Esophagus muscularis mucosa (tissue), 4 donors: ENCODE data around the gene ACER3. TPM values are rescaled to one million over a fixed set of nuclear protein-coding genes. Genes with fewer than 3 reads are reported as not detected.
A peak's percentile ranks its signal among the peaks of the same experiment; 100 is the strongest.

Experiments
- DNase-seq: peaks from one replicate; pipeline ENCODE4 v3.0.0-alpha.2; 2017; ENCODE audit errors: extremely low spot score
- H3K27ac ChIP-seq, 4 donors: fragments of 200-600 bp; sonication (generic); replicated peaks in 1 of 4; 1 replicate in 3 of 4; 2 replicates in 1 of 4; pipeline ENCODE4 v1.5.1; 2016 to 2019; ENCODE audit warnings: mild to moderate bottlenecking in 1 of 4
- H3K27me3 ChIP-seq, 4 donors: fragments of 200-600 bp; sonication (generic); one replicate each; pipeline versions ENCODE4 v1.5.1 to v1.6.0; 2016 to 2019
- H3K36me3 ChIP-seq, 4 donors: fragments of 200-600 bp; sonication (generic); one replicate each; pipeline ENCODE4 v1.5.1; 2016 to 2019
- H3K4me1 ChIP-seq, 4 donors: fragments of 200-600 bp; sonication (generic); one replicate each; pipeline ENCODE4 v1.5.1; 2016 to 2019
- H3K4me3 ChIP-seq, 4 donors: fragments of 200-600 bp; sonication (generic); 1 replicate in 2 of 4; 2 replicates in 2 of 4; pipeline ENCODE4 v1.5.1; 2016 to 2019; ENCODE audit warnings: mild to moderate bottlenecking in 4 of 4, moderate library complexity in 1 of 4
- H3K9me3 ChIP-seq, 4 donors: fragments of 200-600 bp; sonication (generic); 1 replicate in 3 of 4; 2 replicates in 1 of 4; pipeline ENCODE4 v1.5.1; 2016 to 2019
- EP300 ChIP-seq: sonication (generic); formaldehyde crosslinking; IDR thresholded peaks from one replicate; pipeline ENCODE4 v1.6.1; 2017; ENCODE audit warnings: antibody characterized with exemption
- POLR2A ChIP-seq: fragments of 450-650 bp; IDR thresholded peaks from one replicate; pipeline ENCODE4 v1.6.1; 2017; ENCODE audit warnings: antibody characterized with exemption, moderate library complexity, mild to moderate bottlenecking, low read depth
- POLR2AphosphoS5 ChIP-seq, 2 donors: sonication (generic); formaldehyde crosslinking; IDR thresholded peaks; one replicate each; pipeline ENCODE4 v1.6.1; 2017; ENCODE audit warnings: antibody characterized with exemption in 2 of 2
- WGBS: methylation state at CpG from one replicate; pipeline ENCODE4 v1.1.5; 2018; 5-methylcytosine and 5-hydroxymethylcytosine counted together
- intact Hi-C: fragments of 100-400 bp; cut with DNase I; formaldehyde crosslinking; loops from one replicate; pipeline ENCODE4 v1.15.1; 2023
- total RNA-seq, 4 donors: library from RNA; depleted of rRNA; stranded (reverse); fragments of >200 nt; gene quantifications; one replicate each; pipeline versions ENCODE4 v1.1.0 to v1.2.1, GENCODE V29; 2016
- TF ChIP-seq, protein P1 (sequence below), 3 experiments: fragments of 200-600 bp in 2 of 3; fragments of 450-650 bp in 1 of 3; sonication (generic) in 2 of 3; IDR thresholded peaks; one replicate each; pipeline ENCODE4 v1.5.1; 2017 to 2019; ENCODE audit warnings: antibody characterized with exemption in 3 of 3, mild to moderate bottlenecking in 2 of 3, moderate library complexity in 1 of 3

Gene ACER3
- total RNA-seq, 4 donors from 2014 or later, result 10.5 to 12.8 (median 11.2) TPM

GRCh38 chr11:77063407-77063806, 202.7 kb downstream of the ACER3 start:
- peaks cover 8 to 28% (median 25%) of the 10 kb centered on the region in 4 donors for H3K4me1 ChIP-seq
- H3K4me3 ChIP-seq, result no peak overlapping the region
- H3K9me3 ChIP-seq, result no peaks in the 10 kb centered on the region
- no peak overlapping the region for H3K27ac ChIP-seq
- intact Hi-C loops, result no loop called here
- DNase-seq, result no peak
- TF ChIP-seq, protein P1, sequence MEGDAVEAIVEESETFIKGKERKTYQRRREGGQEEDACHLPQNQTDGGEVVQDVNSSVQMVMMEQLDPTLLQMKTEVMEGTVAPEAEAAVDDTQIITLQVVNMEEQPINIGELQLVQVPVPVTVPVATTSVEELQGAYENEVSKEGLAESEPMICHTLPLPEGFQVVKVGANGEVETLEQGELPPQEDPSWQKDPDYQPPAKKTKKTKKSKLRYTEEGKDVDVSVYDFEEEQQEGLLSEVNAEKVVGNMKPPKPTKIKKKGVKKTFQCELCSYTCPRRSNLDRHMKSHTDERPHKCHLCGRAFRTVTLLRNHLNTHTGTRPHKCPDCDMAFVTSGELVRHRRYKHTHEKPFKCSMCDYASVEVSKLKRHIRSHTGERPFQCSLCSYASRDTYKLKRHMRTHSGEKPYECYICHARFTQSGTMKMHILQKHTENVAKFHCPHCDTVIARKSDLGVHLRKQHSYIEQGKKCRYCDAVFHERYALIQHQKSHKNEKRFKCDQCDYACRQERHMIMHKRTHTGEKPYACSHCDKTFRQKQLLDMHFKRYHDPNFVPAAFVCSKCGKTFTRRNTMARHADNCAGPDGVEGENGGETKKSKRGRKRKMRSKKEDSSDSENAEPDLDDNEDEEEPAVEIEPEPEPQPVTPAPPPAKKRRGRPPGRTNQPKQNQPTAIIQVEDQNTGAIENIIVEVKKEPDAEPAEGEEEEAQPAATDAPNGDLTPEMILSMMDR (IDR thresholded peaks at IDR 0.05), result no peak
- no peak for TF ChIP-seq POLR2A
- TF ChIP-seq POLR2AphosphoS5 (IDR thresholded peaks at IDR 0.05), result no peak
- TF ChIP-seq EP300, result no peak
- 93% methylated on average over 1 of the region's 1 CpG for WGBS
- H3K27me3 ChIP-seq, result no peaks in the 10 kb centered on the region
- no peaks in the 10 kb centered on the region for H3K36me3 ChIP-seq

GRCh38 chr11:77063861-77064260, 203.1 kb downstream of the ACER3 start:
- no peaks in the 10 kb centered on the region for H3K27me3 ChIP-seq
- no peak overlapping the region for H3K27ac ChIP-seq
- no peak overlapping the region for H3K4me3 ChIP-seq
- H3K9me3 ChIP-seq, result no peaks in the 10 kb centered on the region
- 98% methylated on average over 4 of the region's 4 CpGs for WGBS
- H3K36me3 ChIP-seq, result no peaks in the 10 kb centered on the region
- peaks cover 8 to 32% (median 28%) of the 10 kb centered on the region in 4 donors for H3K4me1 ChIP-seq
- TF ChIP-seq, protein P1 (IDR thresholded peaks at IDR 0.05), result no peak
- no peak for TF ChIP-seq POLR2A
- TF ChIP-seq POLR2AphosphoS5 (IDR thresholded peaks at IDR 0.05), result no peak
- TF ChIP-seq EP300, result no peak
- no peak for DNase-seq
- intact Hi-C loops, result no loop called here

- TF ChIP-seq POLR2A, result no peak
- TF ChIP-seq, protein P1 (IDR thresholded peaks at IDR 0.05), result no peak
- TF ChIP-seq POLR2AphosphoS5 (IDR thresholded peaks at IDR 0.05), result no peak
- no peak for TF ChIP-seq EP300
- 82% methylated on average over 4 of the region's 4 CpGs for WGBS
- no peaks in the 10 kb centered on the region for H3K9me3 ChIP-seq
- no peak overlapping the region for H3K4me3 ChIP-seq
- no peaks in the 10 kb centered on the region for H3K27me3 ChIP-seq
- no peaks in the 10 kb centered on the region for H3K36me3 ChIP-seq
- intact Hi-C loops, result no loop called here
- DNase-seq, result no peak
- peaks cover 8 to 37% (median 31%) of the 10 kb centered on the region in 4 donors for H3K4me1 ChIP-seq
- no peak overlapping the region for H3K27ac ChIP-seq
Measured at GRCh38 chr11:77064648-77065217, 204.0 kb downstream of the ACER3 start.

GRCh38 chr11:77065878-77066228, 205.1 kb downstream of the ACER3 start:
- peak overlapping the region; percentile 91 to 95 (median 94) for H3K27ac ChIP-seq
- H3K27me3 ChIP-seq, result no peaks in the 10 kb centered on the region
- TF ChIP-seq POLR2A (peak; percentile 7), POLR2AphosphoS5 (IDR thresholded peaks at IDR 0.05) (peak; percentile 21 to 26), EP300 (no peak)
- TF ChIP-seq, protein P1 (IDR thresholded peaks at IDR 0.05), result no peak
- intact Hi-C loops, result no loop called here
- DNase-seq, result no peak
- H3K4me3 ChIP-seq, result peak overlapping the region; percentile 71 to 93 (median 72)
- no peaks in the 10 kb centered on the region for H3K9me3 ChIP-seq
- peaks cover 8 to 38% (median 31%) of the 10 kb centered on the region in 4 donors for H3K4me1 ChIP-seq
- WGBS, result 44% methylated on average over 11 of the region's 14 CpGs
- no peaks in the 10 kb centered on the region for H3K36me3 ChIP-seq
